NCI-H510A (cell line): ENCODE measurements around the gene ENOX2.
"Not testable (repeated sequence)": the region's sequence is repeated elsewhere in the genome, so short reads cannot be mapped to it uniquely, and the experiment has no call there.

Source experiments
- DNase-seq: peaks from one replicate; lab custom pipeline; 2025; lab: John Stamatoyannopoulos, UW

Gene ENOX2

DNA sequence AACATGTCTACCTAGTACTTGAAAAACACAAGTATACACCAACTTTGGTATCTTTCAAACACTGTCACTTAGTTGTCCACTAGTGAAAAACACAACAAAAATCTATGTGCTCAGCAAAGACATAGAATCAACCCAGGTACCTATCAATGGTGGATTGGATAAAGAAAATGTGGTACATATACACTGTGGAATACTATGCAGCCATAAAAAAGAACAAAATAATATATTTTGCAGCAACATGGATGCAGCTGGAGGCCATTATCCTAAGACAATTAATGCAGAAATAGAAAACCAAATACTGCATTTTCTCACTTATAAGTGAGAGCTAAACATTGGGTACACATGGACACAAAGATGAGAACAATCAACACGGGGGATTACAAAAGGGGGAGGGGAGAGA lies 148.7 kb downstream of the ENOX2 start:
- no peak for DNase-seq

DNA sequence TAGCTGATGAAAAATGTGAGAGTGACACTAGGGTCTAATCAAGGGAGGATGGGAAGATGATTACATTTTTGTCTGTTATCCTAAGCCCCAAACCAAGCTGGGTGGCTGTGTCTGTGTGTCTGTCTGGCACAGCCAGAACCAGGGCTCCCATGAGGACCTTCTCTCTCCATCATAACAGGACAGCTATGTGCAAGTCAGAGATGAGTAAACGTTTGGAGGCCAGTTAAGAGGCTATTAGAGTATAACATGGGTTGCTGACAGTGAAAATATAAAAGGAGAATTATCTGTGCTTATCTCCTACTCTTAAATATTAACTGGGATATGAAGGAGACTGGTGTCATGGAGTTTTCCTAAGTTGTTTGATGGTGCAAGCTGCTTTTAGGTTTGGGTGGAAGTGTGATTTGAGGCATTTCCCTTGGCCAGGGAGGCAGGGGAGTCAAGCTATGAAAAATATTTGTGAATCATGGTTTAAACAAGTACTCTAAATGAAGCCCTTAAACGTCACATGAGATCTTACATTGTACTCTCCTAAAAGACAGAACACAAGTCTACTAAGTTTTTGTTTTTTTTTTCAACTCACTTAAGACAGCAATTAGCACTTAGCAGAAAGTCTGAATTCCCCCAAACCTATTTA lies 156.2 kb downstream of the ENOX2 start:
- DNase-seq, result no peak

DNA sequence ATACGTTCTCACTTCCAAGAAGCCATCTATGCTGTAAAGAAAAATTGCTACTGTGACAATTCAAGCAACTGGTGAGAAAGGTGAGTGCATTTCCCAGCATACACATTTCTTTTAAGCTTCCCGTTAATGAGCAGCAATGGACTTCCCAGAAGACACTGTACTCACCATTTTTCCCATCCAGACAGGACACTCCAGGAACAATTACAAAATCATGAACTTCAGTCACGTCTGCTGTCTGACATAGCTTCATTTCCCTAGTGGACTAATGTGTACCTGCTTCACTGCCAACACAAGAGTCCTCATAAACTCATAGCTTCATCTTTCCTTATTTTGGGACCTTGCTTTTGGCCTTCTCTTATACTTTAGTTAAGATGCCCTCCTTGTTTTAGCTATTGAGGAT lies 156.9 kb downstream of the ENOX2 start:
- no peak for DNase-seq

DNA sequence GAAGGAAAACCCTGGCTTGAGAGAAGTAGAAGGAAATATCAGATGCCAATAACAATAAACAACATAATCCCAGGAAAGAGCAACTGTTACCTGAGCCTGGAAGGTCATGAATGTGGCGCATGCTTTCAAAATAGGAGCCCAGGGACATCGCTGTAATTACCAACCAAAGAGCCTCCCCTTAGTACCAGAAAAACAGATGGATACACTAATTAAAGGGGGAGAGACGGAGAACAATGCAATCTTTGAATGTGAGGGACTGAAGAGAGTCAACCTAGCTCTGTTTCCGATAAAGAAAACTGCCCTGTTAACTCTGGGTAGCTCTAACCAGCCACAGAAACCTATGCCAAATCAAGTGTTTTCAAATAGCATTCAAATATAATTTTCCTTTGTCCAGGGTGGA lies 161.4 kb downstream of the ENOX2 start:
- DNase-seq, result no peak

DNA sequence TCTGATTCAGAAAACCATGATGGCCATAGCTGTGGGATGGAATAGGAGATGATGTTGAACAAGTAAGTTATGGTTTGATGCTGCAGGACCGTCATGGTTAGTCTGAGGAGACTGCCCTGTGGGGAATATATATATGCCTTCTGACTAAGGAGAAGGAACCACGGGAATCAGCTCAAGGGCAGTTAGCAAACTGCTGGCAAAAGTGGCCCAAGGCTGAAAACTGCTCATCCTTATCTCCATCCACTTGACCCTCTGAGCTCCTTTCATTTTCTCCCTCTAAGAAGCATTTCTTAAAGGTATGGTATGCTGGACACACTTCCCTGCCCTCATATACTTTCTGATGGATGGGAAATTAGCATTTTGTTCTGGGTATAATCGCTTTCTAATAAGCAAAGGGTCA lies 161.9 kb downstream of the ENOX2 start:
- DNase-seq, result no peak

DNA sequence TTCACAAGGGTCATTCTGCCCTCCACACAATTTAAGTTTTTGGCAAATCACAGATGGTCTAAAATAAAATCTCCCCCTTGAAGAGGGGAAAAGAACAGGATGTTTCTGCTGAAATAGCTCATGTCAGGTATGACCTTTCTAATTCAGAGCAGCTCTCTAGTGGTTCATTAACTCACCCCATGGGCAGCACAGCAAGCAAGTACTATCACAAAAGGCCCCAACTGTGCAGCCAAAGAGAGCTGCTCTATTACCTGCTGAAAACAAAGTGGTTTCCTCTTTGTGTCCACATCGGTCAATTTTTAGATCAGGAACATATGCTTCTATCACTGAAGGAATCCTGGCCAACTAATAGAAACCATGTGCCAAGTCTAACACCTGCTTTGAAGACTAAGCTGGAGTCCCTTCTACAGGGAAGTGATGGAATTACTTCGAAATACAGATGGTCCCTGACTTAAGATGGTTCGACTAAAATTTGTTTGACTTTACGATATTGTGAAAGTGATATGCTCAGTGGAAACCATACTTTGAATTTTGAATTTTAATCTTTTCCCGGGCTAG lies 164.3 kb downstream of the ENOX2 start:
- no peak for DNase-seq

DNA sequence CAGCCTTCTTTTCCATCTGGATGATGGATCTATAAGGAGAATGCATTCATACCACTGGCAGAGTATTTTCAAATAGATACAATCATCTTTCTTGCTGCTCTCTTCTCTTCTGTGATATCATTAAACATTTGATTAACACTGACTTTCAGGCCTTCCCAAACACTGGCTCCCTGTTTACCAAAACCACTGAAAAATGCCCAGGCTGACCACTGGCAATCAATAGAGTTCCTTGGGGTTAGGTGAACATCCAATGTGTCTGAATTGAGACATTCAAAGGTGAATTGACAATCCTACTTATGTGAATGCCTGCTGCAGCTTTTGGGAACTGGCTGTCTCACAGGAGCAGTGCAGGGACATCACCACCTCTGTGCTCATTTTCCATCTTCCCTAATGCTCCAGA lies 168.3 kb downstream of the ENOX2 start:
- no peak for DNase-seq

DNA sequence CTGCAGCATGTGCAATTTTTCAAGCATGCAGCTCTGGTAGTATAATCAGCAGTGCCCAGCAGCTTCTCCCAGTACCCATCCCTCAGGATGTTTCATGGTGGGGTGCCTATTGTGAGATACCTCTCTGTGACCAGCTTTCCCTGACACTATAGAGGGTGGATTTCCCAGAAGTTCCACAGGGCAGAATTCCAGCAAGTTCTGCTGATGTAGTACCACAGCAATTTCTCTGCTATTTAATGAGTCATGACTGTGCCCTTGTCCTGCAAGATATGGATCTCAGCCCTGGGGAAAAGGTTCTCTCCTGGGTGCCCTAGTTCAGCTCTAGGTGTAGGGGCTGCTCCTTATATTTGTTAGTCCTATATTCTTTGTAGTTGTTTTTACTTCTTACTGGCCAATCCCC lies 174.8 kb downstream of the ENOX2 start:
- no peak for DNase-seq

DNA sequence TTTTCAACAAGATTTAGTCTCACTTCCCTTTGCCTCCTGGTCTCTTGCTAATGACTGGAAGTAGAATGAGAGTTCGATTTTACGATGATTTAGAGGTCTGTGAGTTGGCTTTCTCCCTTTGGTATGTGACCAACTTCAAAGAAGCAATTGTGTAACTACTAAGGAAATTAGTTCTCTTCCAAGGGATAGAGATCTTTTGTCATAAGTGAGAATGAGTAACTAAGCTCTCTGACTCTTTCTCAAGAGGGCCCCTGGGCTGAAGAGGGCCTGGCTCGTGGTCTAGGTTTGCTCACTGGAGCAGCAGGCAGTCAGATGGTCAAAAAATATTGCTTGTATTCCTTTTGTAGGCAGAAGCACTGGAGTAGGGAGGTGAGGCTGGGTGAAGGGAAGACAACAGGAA lies 176.3 kb downstream of the ENOX2 start:
- DNase-seq, result no peak

DNA sequence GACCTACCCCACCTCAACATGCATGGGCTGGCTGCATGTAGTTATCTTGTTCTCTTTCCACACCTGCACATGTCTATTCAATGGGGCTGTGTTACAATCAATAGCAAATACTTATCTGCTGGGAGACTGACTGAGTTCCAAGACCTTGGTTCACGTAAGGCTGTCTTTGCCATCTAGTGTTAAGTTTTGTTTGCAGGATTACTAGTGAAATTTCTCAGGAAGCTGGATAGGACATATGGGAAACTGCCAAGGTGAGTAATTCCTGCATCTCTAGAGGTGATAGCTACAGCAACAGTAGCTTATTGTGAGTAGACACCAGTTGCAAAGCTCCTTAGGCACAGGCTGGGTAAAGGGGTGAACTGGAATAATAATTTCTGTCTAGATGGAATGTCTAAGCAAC lies 177.5 kb downstream of the ENOX2 start:
- DNase-seq, result no peak

DNA sequence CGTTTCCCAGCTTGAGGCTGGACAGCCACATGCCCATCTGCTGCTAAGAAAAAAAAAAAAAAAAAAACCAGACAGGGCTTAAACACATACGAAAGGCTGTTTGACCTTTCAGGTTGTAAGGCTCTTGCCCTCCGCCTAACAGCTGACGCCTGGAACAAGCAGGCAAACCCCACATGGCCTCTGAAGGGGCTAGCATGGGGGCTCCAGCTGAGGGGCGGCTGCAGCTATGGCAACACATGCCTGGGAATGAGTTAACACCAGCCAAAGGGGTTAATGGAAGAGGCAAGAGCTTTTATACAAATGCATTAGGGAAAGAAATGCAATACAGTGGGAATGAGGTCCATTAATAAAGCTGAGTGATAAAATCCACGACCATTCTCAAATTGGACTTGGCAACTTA lies 183.6 kb downstream of the ENOX2 start:
- DNase-seq, result no peak

DNA sequence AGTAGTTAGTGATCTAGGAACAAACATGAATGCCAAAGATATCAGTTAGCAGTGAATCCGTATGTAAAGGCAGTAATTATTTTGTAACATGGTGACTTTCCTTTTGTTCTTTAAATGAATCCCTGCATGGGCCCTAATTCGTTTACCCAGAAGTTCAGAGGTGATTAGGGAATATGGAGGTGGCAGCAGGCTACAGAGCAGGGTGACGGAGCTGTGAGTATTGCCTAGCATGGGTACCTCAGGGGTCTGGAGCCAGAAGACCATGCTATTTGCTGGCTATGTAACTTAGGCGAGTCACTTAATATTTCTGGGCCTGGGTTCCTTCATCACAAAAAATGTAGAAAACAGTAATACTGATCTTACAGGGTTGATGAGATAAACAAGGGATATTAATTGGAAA lies 184.9 kb downstream of the ENOX2 start:
- no peak for DNase-seq

DNA sequence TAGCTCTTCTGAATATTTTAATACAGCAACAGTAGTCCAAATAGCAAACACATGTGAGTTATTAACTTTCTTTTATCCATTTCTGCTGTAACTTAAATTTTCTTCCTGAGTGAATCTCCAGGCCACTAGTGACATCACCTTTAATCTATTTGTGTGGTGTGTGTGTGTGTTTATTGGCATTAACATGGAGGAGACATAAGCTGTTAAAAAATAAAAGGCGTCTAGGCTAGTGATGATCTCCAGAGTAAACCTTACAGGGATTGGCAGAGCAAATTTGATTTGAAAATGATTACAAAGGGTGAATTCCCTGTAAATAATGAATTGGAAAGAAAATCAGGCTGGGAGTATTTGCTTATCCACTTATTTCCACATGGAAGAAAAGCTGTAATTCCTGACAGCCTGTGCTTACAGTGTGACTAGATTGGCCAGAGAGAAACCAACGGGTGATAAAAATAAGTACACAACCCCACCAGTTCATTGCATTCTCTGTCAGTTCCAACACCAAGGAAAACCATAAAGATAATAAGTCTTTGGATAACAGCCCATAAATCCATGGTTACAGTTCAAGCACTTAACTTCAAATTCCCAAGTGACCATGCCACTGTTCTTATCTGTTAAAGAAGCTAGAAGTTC lies 186.1 kb downstream of the ENOX2 start:
- no peak for DNase-seq

DNA sequence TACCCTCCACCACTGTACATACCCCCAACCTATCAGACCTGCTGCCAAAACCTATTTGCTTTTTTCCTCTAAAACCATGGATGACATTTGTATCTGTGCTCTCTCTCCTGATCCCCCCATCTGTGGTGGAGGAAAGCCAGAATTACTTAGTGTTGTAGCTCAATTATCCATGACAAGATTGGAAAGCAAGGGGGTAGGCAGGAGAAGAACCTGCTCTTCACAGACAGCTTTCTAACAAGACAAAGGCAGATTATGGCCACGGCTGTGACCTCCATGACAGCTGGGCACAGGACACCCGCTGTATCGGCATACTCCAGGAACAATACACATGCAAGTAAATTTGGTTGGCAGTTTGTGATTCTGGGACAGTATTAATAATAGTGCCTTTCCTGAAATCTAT lies 186.7 kb downstream of the ENOX2 start:
- DNase-seq, result no peak

DNA sequence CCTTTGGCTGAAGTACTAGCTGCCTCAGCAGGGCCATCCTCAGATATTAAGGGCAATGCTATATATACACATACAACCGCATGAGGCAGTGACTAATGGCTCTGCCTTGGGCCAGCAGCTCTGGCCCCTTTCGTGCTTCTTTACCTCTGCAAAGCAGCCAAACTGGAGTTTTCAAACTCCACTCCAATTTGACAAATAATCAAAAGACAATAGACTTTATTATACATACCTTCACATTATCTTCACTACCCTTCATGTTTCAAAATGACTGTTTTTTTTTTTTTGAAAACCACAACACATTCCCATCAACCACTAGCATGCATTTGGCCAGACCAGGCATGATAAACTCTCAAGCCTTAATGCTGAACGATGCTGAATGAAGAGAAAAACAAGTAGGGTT lies 187.7 kb downstream of the ENOX2 start:
- DNase-seq, result no peak

DNA sequence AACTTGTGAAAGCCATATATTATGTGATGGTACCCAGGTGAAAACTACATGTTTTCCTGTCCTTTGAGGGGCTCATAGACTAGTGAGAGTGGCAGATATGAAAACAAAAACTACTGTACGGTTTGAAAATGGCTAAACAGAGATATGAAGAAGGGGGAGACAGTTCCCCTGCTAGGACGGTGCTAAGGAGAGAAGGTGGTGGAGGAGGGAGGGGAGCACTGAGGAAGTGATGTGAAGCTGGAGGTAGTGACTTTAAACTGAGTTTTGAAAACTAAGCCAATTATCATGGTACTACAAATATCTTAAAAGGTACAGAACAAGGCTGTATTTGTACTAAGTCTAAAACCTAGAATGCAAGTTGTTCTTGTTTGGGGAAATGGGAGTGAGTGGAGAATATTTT lies 188.3 kb downstream of the ENOX2 start:
- no peak for DNase-seq

DNA sequence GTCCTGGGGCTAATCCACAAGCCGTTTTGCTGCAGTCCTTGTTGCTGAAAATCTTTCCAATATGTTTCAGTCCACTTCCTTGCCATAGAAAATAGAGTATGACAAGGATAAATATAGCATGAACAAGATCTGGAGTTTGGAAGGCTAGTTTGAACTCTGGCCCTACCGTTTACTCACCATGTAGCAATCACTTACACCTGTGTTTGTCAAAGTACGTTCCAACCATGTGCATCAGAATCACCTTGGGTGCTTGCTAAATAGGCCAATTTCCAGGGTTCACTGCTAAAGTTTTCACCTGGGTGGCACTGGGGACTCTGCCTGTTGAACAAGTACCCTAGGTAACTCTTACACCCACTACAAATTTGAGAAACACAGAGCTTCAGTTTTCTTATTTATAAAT lies 188.9 kb downstream of the ENOX2 start:
- DNase-seq, result no peak

DNA sequence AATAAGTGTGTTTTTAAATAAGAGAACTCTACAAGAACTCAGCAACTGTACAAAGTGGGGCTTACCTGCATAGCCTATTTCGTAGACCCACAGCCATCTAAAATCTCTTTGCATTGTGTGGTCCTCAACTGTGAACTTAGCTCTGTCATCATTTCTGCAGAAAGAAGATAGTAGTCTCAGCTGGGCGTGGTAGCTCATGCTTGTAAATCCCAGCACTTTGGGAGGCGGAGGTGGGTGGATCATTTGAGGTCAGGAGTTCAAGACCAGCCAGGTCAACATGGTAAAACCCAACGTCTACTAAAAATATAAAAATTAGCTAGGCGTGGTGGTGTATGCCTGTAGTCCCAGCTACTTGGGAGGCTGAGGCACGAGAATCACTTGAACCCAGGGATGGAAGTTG lies 193.8 kb downstream of the ENOX2 start:
- not testable (repeated sequence) for DNase-seq

DNA sequence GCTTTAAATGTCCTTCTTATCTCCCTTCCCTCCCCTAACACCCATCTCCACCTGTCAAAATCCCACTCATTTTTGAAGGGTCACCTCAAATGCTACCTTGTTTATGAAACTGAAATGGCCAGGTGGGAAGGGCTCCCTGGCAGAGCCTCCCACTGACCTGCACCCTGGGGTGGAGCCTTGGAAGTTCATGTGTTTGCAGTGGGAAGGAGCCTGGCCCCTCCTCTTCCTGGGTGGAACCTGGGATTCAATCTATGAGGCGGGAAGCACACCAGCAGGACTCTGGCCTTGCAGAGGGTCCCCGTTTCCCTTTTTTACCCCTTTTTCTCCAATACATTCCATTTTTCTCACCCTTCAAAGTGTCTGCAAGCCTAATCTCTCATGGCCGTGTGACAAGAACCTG lies 197.4 kb downstream of the ENOX2 start:
- no peak for DNase-seq

DNA sequence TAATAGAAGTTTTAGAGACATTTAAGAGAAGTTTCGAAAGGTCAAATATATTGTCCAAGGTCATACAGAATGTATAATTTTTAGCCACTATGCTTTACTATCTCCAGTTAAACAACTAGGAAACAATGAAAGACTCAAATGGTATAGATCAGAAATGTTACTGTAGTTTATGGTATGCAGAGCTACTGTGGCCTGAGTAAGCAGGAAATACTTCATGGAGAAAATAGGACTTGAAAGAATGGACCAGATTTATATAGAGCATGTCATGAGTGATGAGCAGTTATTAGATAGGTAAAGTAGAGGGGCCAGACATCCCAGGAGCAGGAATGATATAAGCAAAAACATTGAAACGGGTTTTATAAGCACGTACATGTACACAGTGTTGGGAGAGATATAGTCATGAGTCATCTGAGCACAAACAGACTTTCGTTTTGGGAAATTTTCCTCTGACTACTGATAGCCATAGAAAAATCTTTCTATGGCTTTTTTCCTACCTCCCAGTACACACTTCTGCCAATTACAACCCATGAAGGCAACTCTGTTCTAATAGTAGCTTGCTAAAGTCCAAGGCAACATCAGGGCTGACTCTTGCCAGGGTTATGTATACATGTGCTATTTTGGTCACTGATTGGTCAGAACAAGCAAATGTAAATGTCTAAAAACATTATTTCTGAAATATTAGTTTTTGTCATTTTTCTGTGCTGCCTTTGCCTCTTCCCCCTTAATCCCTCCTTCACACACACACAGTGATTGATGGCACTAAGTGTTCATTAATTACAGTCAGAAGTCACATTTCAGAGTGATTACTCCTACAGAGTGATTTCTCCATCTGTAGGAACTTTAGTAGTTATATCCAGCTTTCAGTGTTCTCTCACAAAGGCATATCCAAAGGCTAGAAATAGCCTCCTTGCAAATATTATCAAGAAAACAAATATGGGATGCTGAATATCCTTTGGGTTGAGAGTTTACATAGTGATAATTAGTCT lies 198.7 kb downstream of the ENOX2 start:
- DNase-seq, result no peak

DNA sequence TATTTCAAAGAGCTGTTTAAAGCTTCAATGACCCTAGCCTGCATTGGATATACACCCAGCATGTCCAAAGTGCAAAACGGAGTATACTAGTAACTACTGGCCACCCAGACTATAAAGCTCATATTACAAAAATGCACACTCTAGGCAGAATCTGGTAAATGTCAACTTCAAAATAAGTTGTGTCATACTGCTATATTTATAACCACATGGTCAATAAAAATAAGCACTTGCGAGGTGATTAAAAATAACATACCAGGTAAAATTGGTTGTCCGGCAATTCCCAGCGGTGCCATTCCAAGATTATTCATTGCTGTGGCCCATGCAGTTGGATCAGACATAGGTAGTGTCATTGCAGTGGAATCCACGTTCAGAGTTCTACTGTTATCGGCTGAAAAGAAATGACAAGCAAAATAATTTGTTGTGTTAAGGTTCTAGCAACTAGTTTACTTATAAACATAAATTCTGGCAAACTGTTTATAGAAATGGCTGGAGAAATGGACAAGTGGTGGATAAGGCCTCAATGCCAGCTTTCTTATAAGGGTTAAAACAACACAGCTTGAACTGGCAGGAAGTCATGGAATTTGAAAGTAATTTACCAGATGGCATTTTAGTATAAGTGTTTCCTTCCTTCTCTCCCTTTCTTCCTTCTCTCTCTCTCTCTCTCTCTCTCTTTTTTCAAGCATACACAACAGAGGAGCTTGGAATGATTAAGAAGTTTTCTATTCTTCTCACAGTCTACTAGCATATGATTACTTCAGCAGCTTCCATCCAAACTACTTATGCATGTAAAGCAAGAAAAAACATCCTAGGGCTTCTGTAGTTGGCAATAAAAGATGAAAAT lies 199.9 kb downstream of the ENOX2 start:
- DNase-seq, result no peak

DNA sequence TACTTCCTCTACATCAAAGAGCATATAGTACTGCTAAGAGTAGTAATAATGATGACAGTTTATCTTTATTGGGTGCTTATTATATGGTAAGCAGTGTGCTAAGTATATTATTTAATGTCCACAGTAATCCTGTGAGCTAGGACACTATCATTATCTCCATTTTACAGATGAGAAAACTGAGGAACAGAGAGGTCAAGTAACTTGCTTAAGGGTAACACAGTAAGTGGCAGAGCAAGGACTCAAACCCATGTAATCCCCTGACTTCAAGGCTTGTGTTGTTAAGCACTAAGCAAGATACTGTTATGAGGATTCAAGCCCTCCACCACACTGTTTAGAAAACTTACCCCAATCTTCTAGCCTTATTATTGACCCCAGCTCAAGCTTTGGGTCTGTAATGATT lies 202.4 kb downstream of the ENOX2 start:
- DNase-seq, result no peak
